OCI-LY1 (cell line): ENCODE measurements around the gene DNAJC16.

Experiments used
- CTCF ChIP-seq: fragments of 200-600 bp; sonication (generic), shearing (Covaris generic); IDR thresholded peaks from 2 replicates; pipeline ENCODE4 v1.5.1; 2017; ENCODE audit warnings: mild to moderate bottlenecking, antibody characterized with exemption, low read length, moderate library complexity, mixed read lengths
- EZH2 ChIP-seq: fragments of 200-600 bp; sonication (generic), shearing (Covaris generic); IDR thresholded peaks from 2 replicates; pipeline ENCODE4 v1.8.0; 2017; ENCODE audit warnings: borderline replicate concordance, mixed run types, mild to moderate bottlenecking, antibody characterized with exemption, low read length, moderate library complexity, mixed read lengths

GRCh38 chr1:15493869-15494390 lies 32.7 kb upstream of the DNAJC16 start:
- TF ChIP-seq CTCF (no peak), EZH2 (no peak)
